Omental fat pad (tissue), 4 donors: ENCODE results near the gene AWAT1. TPM values are rescaled to one million over a fixed set of nuclear protein-coding genes. Genes with fewer than 3 reads are reported as not detected.

Experiments used
- ATAC-seq: fragments of 150-250 bp; one replicate; pipeline ENCODE4 v1.9.1; 2016; ENCODE audit warnings: mild to moderate bottlenecking, moderate library complexity; ENCODE audit not compliant: low FRiP score
- DNase-seq: peaks from one replicate; pipeline ENCODE4 v3.0.0-alpha.2; 2019; ENCODE audit warnings: low spot score
- CTCF ChIP-seq, 3 donors: fragments of 450-650 bp; IDR thresholded peaks; one replicate each; pipeline ENCODE4 v1.5.1; 2016 to 2017; ENCODE audit warnings: antibody characterized with exemption in 3 of 3, mild to moderate bottlenecking in 3 of 3, moderate library complexity in 2 of 3
- total RNA-seq, 4 donors: library from RNA; depleted of rRNA; stranded (reverse); fragments of >200 nt; gene quantifications; one replicate each; pipeline ENCODE4 v1.1.0, GENCODE V29; 2016

Gene AWAT1
- total RNA-seq, 4 donors from 2014 or later, result not detected

DNA sequence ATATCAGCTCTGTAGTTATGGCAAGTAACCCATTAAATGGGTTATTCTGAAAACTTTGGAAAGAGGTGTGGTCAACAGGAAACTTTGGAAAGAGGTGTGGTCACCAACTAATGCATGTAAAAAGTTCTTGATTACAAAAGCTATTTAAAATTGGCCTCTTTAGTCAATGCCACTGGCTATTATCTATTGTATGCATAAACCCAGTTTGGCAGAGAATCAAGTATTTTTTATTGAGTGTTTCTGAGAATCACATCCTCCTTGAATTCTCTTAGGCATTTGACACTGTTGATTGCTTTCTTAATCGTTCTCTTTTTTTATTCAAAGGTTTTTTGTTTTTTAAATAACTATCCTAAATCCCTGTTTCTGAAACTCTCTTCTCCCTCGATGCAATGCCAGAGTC is 18.0 kb downstream of the AWAT1 start:
- DNase-seq (no peak), ATAC-seq (no peak)
- no peak for TF ChIP-seq CTCF (IDR thresholded peaks at IDR 0.05)

- no peak for ATAC-seq
- DNase-seq, result no peak
- TF ChIP-seq CTCF (IDR thresholded peaks at IDR 0.05), result no peak
These were observed 19.1 kb downstream of the AWAT1 start for GRCh38 chrX:70253377-70254062.

- ATAC-seq (no peak), DNase-seq (no peak)
- TF ChIP-seq CTCF (IDR thresholded peaks at IDR 0.05), result no peak
These were observed 19.6 kb downstream of the AWAT1 start for GRCh38 chrX:70254063-70254400.

GRCh38 chrX:70254909-70255308 is 20.5 kb downstream of the AWAT1 start:
- ATAC-seq, result no peak

DNA sequence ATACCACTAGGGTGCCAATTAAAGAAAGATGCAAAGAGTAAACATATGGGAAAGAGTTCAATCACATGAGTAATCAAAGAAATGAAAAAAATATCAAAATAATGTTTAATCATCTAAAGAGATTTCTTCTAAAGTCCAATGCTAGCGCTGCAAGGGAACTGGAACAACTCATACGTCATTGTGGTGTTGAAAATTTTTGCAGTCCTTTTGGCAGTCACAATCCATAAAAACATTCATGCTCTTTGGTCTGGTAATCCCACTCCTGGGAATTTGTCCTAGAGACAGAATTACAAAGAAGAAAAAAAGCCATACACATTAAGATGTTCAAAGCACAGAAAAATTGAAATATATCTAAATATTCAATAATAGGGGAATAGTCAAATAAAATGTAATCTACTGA is 21.0 kb downstream of the AWAT1 start:
- TF ChIP-seq CTCF (IDR thresholded peaks at IDR 0.05), result no peak
- no peak for DNase-seq
- ATAC-seq, result no peak

More at GRCh38 chrX:70254909-70255308, 20.5 kb downstream of the AWAT1 start:
- no peak for DNase-seq
- TF ChIP-seq CTCF (IDR thresholded peaks at IDR 0.05), result no peak

- TF ChIP-seq CTCF (IDR thresholded peaks at IDR 0.05), result no peak
- ATAC-seq (no peak), DNase-seq (no peak)
These were observed 23.2 kb downstream of the AWAT1 start for GRCh38 chrX:70257423-70258288.

DNA sequence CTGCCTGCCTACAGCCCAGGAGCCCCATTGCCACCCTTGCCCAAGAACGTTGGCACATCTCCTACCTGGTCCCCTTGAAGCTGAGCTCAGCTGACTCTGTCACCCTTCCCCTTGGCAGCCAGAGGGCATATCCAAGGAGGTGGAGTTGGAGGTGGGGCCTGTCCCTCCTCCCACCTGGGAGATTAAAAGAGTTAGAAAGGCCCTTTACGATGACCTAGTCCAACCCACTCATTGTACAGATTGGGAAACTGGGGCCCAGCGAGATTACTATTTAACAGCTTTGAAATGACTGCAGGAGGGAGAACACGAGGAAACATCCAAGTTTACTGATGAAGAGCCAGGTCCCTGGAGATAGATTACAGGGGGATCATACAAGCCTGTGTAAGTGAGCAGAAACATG is 25.6 kb downstream of the AWAT1 start, which contains the start of gene P2RY4:
Gene P2RY4 (minus strand): TSS at position 101 of the 400 bp plus-strand sequence. CDS start 580 bp downstream, outside the sequence.
- TF ChIP-seq CTCF (IDR thresholded peaks at IDR 0.05), result no peak
- no peak for DNase-seq
- ATAC-seq, result no peak
